Neural crest cell (in vitro differentiated cells): ENCODE results near the gene CEMIP. TPM values are rescaled to one million over a fixed set of nuclear protein-coding genes. Genes with fewer than 3 reads are reported as not detected.
A peak's percentile ranks its signal among the peaks of the same experiment; 100 is the strongest.

Experiments
- DNase-seq: peaks from one replicate; pipeline ENCODE4 v3.0.0; 2021; ENCODE audit warnings: low read depth, mixed read lengths, low spot score
- H3K27ac Mint-ChIP-seq: one replicate; pipeline ENCODE4 v1.8.0; 2021; ENCODE audit warnings: mild to moderate bottlenecking, mixed read lengths; ENCODE audit not compliant: unreplicated experiment
- H3K27me3 Mint-ChIP-seq: 2 replicates; pipeline ENCODE4 v1.8.0; 2021; ENCODE audit warnings: low read depth, mild to moderate bottlenecking, mixed read lengths
- H3K36me3 Mint-ChIP-seq: 2 replicates; pipeline ENCODE4 v1.8.0; 2021; ENCODE audit warnings: low read depth, mild to moderate bottlenecking, mixed read lengths
- H3K4me1 Mint-ChIP-seq: 2 replicates; pipeline ENCODE4 v1.8.0; 2021; ENCODE audit warnings: mixed read lengths
- H3K4me3 Mint-ChIP-seq: one replicate; pipeline ENCODE4 v1.8.0; 2021; ENCODE audit warnings: mild to moderate bottlenecking, mixed read lengths
- H3K9me3 Mint-ChIP-seq: 2 replicates; pipeline ENCODE4 v1.8.0; 2021; ENCODE audit warnings: mixed read lengths
- total RNA-seq: library from RNA; stranded (reverse); gene quantifications from 2 replicates; pipeline ENCODE4 v1.2.1, GENCODE V29; 2021
- TF ChIP-seq, protein P1 (sequence below): fragments of 200-600 bp; sonication (generic); conservative IDR thresholded peaks from 2 replicates; pipeline ENCODE4 v1.5.0; 2021; ENCODE audit warnings: antibody characterized with exemption, mild to moderate bottlenecking

CEMIP gene
- total RNA-seq, 1 donor from 2014 or later: 0.33 TPM

GRCh38 chr15:80974914-80975313, 195.7 kb downstream of the CEMIP start:
- Mint-ChIP-seq H3K27me3 (no peaks in the 10 kb centered on the region), H3K27ac (no peak overlapping the region), H3K36me3 (peaks cover 8% of the 10 kb centered on the region), H3K9me3 (no peaks in the 10 kb centered on the region), H3K4me3 (no peak overlapping the region), H3K4me1 (peaks cover 15% of the 10 kb centered on the region)
- TF ChIP-seq, protein P1, sequence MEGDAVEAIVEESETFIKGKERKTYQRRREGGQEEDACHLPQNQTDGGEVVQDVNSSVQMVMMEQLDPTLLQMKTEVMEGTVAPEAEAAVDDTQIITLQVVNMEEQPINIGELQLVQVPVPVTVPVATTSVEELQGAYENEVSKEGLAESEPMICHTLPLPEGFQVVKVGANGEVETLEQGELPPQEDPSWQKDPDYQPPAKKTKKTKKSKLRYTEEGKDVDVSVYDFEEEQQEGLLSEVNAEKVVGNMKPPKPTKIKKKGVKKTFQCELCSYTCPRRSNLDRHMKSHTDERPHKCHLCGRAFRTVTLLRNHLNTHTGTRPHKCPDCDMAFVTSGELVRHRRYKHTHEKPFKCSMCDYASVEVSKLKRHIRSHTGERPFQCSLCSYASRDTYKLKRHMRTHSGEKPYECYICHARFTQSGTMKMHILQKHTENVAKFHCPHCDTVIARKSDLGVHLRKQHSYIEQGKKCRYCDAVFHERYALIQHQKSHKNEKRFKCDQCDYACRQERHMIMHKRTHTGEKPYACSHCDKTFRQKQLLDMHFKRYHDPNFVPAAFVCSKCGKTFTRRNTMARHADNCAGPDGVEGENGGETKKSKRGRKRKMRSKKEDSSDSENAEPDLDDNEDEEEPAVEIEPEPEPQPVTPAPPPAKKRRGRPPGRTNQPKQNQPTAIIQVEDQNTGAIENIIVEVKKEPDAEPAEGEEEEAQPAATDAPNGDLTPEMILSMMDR: no peak
- no peak for DNase-seq

- Mint-ChIP-seq H3K4me3 (no peak overlapping the region), H3K27ac (peak overlapping the region; percentile 53), H3K4me1 (peaks cover 13% of the 10 kb centered on the region), H3K27me3 (no peaks in the 10 kb centered on the region), H3K36me3 (peaks cover 10% of the 10 kb centered on the region), H3K9me3 (no peaks in the 10 kb centered on the region)
- TF ChIP-seq, protein P1: no peak
- DNase-seq: no peak
Measured at GRCh38 chr15:80976851-80977250, 197.7 kb downstream of the CEMIP start.

- Mint-ChIP-seq H3K4me1 (peaks cover 13% of the 10 kb centered on the region), H3K27ac (no peak overlapping the region), H3K36me3 (peaks cover 10% of the 10 kb centered on the region), H3K27me3 (no peaks in the 10 kb centered on the region), H3K4me3 (no peak overlapping the region), H3K9me3 (no peaks in the 10 kb centered on the region)
- TF ChIP-seq, protein P1: peak; percentile 81
- DNase-seq: peak; percentile 63
Measured at GRCh38 chr15:80977627-80978036, 198.5 kb downstream of the CEMIP start.

GRCh38 chr15:80978685-80979329, 199.6 kb downstream of the CEMIP start:
- Mint-ChIP-seq H3K36me3 (peaks cover 10% of the 10 kb centered on the region), H3K4me1 (peaks cover 10% of the 10 kb centered on the region)

DNA sequence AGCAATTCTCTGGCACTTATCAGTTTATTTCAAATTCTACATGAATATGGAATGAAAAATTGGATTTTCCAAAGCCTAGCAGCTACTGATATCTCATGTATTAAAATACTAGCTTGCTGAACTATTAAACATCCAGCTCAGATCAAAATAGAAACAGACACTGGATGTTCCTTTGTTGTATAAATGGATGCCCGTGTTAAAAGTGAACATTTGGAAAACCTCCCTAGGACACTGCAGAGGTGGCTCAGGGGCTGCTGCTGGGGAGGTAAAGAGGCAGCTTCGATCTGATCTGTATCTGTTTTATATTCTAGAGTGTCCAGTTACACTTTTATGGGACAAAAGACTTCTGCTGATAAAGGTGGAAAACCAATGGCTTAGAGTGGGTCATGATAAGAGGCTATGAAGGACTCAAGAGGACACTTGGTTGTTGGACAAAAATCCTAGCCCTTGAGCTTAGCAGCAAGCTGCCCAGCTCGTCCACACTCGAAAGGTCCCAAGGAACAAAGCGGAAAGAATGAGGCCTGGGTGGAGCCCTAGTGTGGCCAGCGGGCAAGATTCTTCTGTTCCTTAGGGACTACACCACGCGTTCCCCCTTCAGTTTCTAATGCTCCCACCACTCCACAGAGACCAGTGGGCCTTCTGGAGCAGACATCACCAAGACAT, 200.5 kb downstream of the CEMIP start:
- Mint-ChIP-seq H3K4me3 (no peak overlapping the region), H3K27ac (no peak overlapping the region)

More at GRCh38 chr15:80978685-80979329, 199.6 kb downstream of the CEMIP start:
- Mint-ChIP-seq H3K4me3 (no peak overlapping the region), H3K9me3 (no peaks in the 10 kb centered on the region), H3K27ac (no peak overlapping the region), H3K27me3 (no peaks in the 10 kb centered on the region)
- no peak for DNase-seq
- TF ChIP-seq, protein P1: no peak

More for the DNA sequence above, 200.5 kb downstream of the CEMIP start:
- DNase-seq: no peak
- peaks cover 5% of the 10 kb centered on the region for H3K4me1 Mint-ChIP-seq
- no peaks in the 10 kb centered on the region for H3K9me3 Mint-ChIP-seq
- no peaks in the 10 kb centered on the region for H3K27me3 Mint-ChIP-seq
- H3K36me3 Mint-ChIP-seq: peaks cover 10% of the 10 kb centered on the region
- TF ChIP-seq, protein P1: no peak
